Stimulated activated CD4-positive, alpha-beta T cell treated with anti-CD3 and anti-CD28 coated beads, Interleukin-2, amount 100 ng/mL, for 48 hours (primary cell): ENCODE data around the gene BABAM2.
"Not testable (repeated sequence)": the region's sequence is repeated elsewhere in the genome, so short reads cannot be mapped to it uniquely, and the experiment has no call there.

Experiments used
- DNase-seq, 2 donors: peaks; one replicate each; pipeline ENCODE4 v3.0.0-alpha.2; 2020

Gene BABAM2

DNA sequence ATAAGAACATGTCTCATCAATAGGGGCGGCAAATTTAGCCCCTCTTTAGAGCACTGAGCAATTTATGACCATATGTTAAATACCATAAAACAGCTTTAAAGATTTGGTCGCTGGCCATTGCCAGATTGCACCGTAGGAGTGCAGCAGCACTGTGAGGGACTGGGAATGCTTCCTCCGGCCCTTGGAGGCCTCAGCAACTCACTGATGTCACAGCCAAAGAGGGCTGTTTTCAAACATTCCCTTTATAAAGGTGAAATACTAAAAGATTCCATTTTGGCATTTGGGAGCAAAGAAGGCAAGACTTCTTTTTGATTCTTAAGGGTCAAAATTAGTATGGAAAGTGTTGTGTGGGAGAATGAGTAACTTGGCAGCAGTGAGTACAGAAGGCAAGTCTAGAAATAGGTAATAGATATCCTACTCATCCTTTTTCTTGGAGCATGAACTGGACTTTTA lies 63.7 kb downstream of the BABAM2 start:
- no peak for DNase-seq

DNA sequence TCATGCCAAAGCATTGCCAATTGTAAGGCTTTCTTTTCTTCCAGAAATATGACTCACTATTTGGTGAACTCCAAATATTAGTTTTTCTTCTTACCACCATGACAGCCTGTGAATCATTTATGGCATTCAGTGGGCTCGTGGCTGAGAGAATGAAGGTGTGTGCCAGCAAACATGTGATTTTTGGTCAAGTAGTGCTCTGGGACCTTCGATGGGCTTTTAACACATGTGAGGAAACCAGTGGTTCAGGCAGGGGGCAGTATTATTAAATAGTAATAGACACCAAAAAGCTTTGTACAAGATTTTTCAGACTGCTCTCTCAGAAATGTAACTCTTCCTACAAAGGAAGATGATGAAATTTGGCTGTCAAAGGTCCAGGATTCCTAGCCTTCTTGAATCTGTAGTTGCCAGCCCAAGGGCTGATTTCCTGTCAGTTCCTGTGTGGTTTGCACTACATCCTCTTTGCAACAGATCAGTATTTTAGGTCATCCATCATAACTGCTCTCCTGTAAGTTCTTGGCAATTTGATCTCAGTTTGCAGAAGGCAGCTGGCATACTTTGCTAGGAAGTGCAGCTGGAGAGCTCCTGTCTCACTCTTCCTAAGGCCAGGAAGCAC lies 64.3 kb downstream of the BABAM2 start:
- DNase-seq = peak; percentile 33 to 40

DNA sequence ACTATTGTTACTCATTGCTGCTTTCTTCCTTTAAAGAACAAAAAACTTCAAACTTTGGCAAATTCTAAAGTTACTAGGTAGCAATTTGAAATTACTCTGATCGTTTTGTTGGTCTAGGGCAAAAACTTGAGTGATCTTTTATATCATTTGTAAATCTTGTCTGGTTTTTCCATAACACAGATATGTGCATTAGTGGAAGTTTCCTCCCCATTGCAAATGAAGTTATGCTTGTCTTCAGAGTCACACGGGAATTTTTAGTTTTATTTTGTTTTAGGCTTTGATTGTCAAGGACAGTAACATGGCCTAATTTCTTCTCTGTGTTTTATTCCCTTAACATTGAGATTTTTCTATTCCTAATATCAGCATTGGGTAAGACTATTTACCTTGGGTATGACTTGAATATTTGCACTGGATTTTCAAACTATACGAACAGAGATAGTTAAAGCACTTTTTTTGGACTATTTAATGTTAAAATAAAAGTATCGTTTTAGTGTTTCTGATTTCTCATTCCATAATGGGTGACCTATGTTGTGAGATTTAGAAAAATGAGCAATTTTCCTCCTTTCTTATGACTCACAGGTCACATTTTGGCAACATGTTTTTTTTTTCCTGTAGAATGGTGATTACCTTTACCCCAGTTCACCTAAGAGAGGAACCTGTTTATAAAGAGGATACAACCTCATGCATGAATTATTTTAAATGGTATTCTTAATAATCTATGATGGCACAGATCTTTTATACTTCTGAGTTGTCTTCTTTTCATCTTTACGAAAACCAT lies 65.0 kb downstream of the BABAM2 start:
- DNase-seq = no peak

DNA sequence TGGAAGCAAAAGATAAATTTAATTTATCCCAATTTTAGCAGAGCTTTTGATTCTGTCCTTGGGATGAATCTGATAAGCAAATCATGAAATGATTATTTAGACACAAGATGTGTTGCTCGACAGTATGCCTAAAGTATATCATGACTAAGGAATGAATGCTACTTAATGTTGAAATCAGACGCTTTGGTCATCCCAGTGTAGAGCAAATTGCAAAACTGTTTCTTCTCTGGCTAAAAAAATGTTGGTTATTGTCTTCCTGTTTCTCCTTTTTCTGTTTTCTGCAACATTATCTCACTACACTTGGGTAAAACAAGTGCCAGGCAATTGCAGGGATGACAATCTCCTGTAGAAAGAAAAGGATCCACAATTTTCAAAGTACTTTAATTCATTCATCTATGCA lies 66.4 kb downstream of the BABAM2 start:
- no peak for DNase-seq

DNA sequence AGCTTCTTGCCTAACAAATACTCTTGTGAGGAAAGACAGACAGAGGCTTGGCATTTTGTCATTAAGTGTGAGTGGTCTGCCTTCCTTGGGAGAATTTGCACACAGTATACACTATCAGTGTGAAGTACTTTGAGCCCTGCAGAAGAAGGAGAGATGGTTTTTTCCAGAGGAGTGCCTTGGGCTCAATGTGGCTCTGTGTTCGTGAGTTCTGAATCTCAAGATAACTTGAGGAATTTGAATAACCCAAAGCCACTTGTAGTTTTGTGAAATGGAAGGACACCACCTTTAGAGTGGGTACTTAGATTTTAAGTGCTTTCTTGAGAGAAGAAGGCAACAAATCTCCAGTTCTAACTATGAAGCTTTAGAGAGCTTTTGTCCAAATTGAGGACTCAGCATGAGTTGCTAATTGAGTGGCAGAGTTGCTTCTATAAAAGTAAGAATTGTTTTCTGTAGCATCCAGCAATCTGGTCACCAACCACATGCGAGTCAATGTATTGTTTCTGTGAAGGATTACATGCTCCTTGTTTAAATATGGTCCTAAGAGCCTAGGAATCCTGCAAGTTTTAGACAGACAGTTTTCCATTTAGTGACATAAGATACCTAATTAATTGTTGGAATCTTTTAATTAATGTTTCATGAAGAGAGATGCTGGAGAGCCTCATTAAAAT lies 68.3 kb downstream of the BABAM2 start:
- DNase-seq = no peak

DNA sequence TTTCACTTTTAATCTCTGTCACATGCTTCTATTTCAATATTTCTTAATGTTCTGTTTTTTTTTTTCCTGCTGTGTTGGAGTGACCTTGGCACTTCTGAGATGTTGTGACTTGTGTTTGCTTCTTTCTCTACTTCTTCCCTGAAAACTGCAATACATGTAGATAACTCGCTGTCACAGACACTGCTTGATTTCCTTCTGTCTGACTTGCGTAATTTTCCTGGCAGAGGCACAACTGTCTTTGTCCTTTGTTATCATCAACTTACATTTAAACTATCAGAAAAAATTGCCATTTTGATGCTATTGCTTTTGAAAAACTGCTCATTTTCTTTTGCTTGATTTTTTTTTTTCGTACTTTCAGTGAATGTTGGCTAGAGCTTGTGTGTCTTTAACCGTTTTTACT lies 69.0 kb downstream of the BABAM2 start:
- DNase-seq = no peak

DNA sequence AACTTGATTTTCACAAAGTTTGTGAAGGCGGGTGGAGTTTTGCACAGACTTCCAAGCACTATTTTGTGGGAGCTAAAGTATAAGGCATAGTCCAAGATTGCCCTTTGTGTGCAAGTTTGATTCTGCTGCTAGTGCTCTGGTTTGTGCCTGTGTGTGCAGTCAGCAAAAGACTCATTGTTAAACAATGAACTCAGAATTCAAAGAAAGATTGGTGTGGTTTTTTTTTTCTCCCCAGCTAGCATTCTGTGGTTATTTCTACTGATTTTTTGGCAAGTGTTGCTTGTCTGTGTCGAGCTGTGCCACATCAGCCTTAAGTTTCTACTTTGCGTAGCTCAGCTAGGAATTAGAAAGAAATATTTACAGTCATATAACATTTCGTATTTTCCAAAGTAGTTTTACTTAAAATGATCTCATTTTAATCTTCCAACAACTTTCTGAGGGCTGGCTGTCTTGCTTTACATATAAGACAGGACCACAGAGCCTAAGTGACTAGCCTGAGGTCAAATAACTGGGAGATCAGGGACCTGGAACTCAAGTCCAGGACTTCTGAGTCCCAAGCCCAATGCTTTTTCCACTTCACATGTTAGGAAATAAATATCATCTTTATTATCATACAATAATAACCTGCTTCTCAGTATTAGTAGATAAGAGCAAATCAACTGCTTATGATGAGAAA lies 69.8 kb downstream of the BABAM2 start:
- no peak for DNase-seq

DNA sequence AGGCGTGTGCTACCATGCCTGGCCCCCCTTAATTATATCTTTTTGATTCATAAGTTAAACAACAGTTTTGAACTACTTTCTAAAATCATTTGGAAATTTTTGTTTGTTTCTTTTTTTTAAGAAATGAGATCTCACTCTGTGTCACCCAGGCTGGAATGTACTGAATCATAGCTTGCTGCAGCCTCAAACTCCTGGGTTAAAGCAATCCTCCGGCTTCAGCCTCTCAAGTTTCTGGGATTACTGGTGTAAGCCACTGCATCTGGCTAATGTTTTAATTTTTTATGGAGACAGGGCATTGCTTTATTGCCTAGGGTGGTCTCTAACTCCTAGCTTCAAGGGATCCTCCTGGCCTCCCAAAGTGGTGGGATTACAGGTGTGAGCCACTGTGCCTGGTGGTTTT lies 71.5 kb downstream of the BABAM2 start:
- DNase-seq = no peak

DNA sequence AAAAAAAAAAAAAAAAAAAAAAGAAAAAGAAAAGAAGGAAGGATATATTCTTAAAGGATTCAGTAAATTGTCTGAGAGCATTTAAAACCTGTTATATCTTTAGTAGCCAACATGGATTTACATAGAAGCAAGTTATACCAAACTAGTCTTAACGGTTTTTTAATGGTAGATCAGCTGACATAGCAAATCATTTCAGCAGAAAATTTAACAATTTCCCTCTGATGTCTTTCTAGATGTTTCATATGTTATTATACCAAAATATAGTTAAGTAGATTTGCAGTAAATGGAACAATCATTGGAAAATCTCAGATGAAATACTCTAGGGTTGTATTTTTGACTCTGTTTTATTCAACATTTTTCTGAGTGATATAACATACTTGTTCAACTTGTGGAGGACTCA lies 72.9 kb downstream of the BABAM2 start:
- no peak for DNase-seq

DNA sequence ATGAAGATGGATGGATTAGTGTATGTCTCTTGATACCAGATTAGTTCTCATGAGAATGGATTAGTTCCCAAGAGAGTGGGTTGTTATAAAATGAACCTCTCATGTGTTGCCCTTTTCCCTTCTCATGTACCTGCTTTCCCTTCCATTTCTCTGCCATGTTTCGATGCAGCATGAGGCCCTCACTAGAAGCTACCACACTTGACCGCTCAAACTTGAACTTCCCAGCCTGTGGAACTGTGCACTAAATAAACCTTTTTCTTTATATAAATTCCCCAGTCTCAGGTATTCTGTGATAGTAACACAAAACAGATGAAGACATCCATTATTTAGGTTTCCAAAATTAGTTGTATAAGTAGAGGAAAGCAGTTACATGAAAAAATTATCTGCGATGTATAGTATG lies 73.5 kb downstream of the BABAM2 start:
- DNase-seq = no peak

DNA sequence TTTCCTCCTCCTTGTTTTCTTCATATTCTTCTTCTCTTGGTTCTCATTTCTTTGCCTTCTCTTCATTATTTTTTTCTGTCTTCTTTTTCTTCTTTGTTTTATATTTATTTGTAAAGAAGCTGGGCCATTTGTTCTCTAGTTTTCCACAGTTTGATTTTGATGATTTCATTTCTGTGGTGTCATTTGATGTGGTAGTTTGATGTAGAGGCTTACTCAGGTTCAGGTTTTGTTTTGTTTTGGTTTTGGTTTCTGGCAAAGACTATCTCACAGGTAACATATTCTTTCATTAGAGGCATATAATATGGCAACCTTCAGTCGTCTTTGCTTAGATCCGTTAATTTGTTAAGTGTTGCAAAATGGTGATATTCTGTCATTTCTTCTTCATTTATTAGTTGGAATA lies 75.3 kb downstream of the BABAM2 start:
- DNase-seq = no peak

DNA sequence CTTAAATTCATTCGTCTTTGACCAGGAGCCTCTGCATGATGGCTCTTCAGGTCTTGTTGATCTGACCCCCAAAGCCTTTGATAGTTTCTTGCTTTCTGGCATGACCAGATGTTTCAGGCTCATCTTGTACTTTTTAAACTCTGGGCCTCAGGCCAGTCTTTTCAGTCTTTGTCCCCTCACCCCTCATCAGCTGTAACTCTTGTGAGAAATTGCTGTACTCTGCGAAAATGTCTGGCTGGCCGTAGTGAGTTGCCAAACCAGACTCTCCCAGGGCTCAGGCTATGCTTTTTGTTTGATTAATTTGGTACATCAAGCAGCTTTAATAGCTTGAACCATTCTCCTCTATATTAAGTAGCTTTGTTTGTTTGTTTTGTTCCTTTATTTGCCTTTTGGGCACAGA lies 75.9 kb downstream of the BABAM2 start:
- DNase-seq = no peak

DNA sequence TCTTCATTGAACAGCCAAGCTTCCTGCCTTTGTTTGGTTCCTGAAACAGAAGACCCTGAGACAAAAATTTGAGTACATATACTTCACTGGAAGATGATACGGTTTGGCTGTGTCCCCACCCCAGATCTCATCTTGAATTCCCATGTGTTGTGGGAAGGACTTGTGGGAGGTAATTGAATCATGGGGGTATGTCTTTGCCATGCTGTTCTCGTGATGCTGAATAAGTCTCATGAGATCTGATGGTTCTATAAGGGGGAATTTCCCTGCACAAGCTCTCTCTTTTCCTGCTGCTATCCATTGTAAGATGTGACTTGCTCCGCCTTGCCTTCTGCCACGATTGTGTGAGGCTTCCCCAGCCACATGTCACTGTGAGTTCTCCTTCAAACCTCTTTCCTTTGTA lies 76.5 kb downstream of the BABAM2 start:
- DNase-seq = no peak

DNA sequence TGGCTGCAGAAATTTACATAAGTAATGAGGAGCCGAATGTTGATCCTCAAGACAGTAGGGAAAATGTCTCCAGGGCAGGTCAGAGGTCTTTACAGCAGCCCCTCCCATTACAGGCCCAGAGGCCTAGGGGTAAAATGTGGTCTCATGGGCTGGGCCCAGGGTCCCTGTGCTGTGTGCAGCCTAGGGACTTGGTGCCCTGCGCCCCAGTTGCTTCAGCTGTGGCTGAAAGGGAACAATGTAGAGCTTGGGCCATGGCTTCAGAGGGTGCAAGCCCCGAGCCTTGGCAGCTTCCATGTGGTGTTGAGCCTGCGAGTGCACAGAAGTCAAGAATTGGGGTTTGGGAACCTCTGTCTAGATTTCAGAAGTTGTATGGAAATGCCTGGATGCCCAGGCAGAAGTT lies 77.5 kb downstream of the BABAM2 start:
- not testable (repeated sequence) for DNase-seq

DNA sequence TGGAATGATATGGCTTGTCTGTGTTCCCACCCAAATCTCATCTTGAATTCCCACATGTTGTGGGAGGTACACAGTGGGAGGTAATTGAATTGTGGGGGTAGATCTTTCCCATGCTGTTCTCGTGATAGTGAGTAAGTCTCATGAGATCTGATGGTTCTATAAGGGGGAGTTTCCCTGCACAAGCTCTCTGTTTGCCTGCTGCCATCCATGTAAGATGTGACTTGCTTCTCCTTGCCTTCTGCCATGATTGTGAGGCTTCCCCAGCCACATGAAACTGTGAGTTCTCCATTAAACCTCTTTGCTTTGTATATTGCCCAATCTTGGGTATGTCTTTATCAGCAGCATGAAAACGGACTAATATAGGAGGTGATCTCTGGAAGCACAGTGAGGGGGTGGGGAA lies 78.4 kb downstream of the BABAM2 start:
- not testable (repeated sequence) for DNase-seq

DNA sequence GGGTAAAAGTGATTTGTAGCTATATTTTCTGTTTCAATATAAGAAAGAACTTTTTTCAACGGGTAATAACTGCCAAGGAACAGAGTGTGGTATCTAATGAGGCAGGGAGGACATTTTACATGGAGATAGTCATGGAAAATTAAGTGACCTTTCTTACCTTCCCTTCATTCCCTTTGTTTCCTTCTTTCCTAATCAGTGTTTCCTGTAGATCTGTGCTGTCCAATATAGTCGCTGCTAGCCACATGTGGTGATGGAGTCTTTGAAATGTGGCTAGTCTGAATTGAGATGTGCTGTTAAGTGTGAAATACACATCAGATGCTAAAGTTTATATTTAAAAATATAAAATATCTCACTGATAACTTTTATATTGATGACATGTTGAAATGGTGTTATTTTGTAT lies 81.8 kb downstream of the BABAM2 start:
- no peak for DNase-seq

DNA sequence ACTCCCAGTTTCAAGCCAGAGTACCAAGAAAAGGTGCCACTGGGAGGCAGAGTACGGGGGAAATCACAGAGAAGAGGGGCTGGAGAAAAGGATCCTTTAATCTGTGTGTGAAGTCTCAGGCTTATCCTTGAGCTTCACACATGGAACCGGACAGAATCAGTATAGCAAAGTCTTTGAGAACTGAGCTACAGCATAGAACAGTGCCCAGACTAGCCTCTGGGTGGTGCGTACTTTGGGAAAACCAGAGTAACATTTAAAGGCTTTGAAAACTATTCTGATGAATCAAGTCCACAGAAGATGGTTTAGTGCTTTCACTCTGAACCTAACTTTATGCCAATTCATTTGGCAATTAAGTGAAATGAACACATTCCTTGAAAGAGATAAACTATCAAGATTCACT lies 83.1 kb downstream of the BABAM2 start:
- DNase-seq = no peak

DNA sequence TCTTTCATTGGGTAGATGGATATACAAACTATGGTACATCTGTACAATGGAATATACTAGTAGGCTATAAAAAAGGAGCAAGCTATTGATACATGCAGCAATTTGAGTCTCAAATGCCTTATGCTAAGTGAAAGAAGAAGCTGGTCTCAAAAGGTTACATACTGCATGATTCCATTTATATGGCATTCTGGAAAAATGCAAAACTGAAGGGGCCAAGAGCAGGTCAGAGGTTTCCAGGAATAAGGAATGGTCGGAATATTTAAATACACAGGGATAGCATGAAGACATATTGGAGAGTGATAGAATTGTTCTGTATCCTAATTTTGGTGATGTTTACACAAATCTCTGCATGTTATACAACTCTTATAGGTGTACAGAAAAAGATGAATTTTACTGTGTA lies 85.8 kb downstream of the BABAM2 start:
- DNase-seq = no peak

DNA sequence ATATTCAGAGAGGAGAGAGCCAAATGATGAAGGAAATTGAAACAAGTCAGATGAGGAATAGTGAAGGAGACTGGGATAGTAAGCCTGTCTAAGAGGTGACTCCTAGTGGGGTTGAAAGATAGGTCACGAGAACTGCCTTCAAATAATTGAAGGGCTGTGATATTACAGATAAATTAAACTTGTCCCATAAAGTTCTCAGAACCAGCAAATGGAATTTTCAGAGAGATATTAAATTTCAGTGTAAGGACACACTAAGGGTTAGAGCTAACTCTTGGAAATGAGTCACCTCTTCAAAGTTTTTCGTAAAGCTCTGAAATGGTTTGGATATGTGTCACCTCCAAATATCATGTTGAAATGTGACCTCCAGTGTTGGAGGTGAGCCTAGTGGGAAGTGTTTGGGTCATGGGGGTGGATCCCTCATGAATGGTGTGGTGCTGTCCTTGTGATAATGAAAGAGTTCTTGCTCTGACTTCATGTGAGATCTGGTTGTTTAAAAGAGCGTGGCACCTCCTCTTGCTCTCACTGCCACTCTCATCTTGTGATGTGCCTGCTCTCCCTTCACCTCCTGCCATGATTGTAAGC lies 87.3 kb downstream of the BABAM2 start:
- peak in 1 of 2 donors; percentile 17 for DNase-seq

DNA sequence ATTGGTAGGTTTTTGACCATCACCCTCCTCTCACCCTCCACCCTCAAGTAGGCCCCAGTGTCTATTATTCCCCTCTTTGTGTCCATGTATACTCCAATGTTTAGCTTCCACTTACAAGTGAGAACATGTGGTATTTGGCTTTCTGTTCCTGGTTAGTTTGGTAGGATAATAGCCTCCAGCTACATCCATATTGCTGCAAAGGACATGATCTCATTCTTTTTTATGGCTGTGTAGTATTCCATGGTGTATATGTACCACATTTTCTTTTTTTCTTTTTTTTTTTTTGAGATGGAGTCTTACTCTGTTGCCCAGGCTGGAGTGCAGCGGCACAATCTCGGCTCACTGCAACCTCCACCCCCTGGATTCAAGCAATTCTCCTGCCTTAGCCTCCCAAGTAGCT lies 88.2 kb downstream of the BABAM2 start:
- DNase-seq = not testable (repeated sequence)

DNA sequence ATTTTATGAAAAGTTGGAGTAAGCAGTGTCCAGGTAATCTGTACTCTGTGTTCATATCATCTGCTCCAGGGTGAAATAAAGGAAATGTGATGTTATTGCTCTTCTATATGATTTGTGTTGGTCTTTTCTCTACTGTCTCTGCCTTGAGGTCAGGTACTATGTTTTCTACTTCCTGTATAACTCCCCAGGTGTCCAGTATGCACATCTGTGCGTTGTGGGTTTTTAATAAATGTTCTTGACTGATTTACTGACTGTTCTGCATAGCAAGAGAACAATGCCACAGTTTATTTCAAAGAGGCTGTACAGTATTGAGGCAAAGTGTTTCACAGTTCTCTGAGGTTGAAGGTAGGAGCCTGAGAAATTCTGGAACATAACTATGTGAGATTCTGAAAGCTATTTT lies 89.7 kb downstream of the BABAM2 start:
- DNase-seq = no peak

DNA sequence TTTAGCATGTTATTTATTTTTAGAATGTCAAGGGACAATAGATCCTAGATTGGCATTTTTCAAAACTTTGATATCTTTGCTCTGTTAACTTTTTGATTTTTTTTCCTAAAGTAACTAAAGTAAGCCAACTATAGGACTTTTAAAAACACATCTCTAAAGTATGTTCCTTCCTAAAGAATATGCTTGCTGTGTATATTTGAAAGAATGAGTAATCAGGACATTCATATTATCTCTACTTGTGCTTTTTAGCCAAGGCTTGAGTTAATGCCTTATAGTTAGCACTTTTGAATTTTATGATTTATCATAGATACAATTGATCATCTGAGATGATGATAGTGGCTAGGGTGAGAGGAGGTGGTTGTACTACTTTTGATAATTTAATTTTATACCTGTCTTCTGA lies 93.6 kb downstream of the BABAM2 start:
- DNase-seq = no peak

DNA sequence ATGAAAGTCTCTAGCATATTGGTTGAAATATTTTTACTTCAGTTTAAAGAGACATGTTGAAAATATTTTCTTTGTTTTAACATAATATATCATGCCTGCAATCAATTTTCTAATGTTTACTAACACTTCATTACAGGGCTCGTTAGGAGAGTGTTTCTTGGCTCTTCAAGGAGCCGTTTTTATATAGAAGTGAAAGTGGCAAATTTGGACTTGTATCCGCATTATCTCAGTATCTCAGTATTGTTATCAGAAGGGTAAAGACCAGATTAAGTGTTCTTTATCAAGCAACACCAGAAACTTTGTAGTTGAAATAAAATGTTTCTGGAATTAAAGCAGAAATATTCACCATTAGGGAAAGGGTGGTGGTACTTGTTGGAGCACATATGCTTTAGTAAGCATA lies 97.8 kb downstream of the BABAM2 start:
- DNase-seq = no peak
